Measurements from ENCODE around the gene IP6K2. TPM values are rescaled to one million over a fixed set of nuclear protein-coding genes. Genes with fewer than 3 reads are reported as not detected.
"Not testable (repeated sequence)": the region's sequence is repeated elsewhere in the genome, so short reads cannot be mapped to it uniquely, and the experiment has no call there.

IP6K2 gene
- total RNA-seq, 1 donor from 2014 or later, result 104 TPM

DNA sequence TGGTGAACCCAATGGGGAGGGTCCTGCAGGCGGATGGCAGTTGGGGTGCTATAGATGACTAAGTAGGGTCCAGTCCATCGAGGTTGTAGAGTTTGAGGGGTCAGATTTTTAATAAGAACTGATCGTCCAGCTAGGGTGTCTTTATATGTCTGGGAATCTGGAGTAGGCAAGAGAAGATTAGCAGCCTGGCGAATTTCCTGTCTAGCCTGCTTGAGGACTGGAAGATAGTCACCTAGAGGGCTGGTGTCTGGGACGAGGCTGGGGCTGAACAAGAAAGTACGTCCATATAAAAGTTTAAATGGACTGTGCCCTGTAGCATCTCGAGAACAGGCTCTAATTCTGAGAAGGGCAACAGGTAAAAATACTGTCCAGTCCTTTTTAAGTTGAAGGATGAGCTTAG is 6.7 kb upstream of the IP6K2 start:
- no peak for DNase-seq (ENCODE audit: extremely low spot score, unreplicated experiment)
- Mint-ChIP-seq H3K36me3 (ENCODE audit: unreplicated experiment) (no peaks in the 10 kb centered on the region), H3K4me3 (ENCODE audit: unreplicated experiment) (no peak overlapping the region), H3K4me1 (ENCODE audit: unreplicated experiment) (peaks cover 3% of the 10 kb centered on the region), H3K27me3 (ENCODE audit: unreplicated experiment) (peaks cover 16% of the 10 kb centered on the region), H3K9me3 (ENCODE audit: unreplicated experiment) (no peaks in the 10 kb centered on the region), H3K27ac (ENCODE audit: unreplicated experiment) (no peak overlapping the region)
- TF ChIP-seq, protein P1, sequence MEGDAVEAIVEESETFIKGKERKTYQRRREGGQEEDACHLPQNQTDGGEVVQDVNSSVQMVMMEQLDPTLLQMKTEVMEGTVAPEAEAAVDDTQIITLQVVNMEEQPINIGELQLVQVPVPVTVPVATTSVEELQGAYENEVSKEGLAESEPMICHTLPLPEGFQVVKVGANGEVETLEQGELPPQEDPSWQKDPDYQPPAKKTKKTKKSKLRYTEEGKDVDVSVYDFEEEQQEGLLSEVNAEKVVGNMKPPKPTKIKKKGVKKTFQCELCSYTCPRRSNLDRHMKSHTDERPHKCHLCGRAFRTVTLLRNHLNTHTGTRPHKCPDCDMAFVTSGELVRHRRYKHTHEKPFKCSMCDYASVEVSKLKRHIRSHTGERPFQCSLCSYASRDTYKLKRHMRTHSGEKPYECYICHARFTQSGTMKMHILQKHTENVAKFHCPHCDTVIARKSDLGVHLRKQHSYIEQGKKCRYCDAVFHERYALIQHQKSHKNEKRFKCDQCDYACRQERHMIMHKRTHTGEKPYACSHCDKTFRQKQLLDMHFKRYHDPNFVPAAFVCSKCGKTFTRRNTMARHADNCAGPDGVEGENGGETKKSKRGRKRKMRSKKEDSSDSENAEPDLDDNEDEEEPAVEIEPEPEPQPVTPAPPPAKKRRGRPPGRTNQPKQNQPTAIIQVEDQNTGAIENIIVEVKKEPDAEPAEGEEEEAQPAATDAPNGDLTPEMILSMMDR (IDR thresholded peaks at IDR 0.05), result no peak

DNA sequence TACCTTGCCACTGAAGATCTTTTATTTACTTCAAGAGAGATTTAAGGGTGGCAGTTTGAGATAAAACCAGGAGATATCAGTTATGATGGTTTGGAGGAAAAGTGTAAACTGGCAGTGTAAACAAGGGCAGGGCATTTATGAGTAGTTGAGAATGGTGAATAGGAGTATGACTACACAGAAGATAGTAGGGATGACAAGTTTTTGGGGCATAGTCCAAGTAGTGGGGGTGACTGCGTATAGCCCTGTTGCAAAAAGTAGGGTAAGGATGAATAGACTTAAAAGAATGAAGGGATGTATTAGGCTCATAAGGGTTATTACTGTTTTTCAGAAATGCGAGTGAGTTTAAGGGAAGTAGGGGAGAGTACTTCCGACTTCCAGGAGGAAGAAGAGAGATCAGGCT is 6.3 kb upstream of the IP6K2 start:
- not testable (repeated sequence) for H3K27ac Mint-ChIP-seq (ENCODE audit: unreplicated experiment); H3K36me3 Mint-ChIP-seq (ENCODE audit: unreplicated experiment); H3K4me1 Mint-ChIP-seq (ENCODE audit: unreplicated experiment); H3K4me3 Mint-ChIP-seq (ENCODE audit: unreplicated experiment); DNase-seq (ENCODE audit: extremely low spot score, unreplicated experiment); H3K9me3 Mint-ChIP-seq (ENCODE audit: unreplicated experiment)
- H3K27me3 Mint-ChIP-seq (ENCODE audit: unreplicated experiment), result peaks cover 16% of the 10 kb centered on the region

DNA sequence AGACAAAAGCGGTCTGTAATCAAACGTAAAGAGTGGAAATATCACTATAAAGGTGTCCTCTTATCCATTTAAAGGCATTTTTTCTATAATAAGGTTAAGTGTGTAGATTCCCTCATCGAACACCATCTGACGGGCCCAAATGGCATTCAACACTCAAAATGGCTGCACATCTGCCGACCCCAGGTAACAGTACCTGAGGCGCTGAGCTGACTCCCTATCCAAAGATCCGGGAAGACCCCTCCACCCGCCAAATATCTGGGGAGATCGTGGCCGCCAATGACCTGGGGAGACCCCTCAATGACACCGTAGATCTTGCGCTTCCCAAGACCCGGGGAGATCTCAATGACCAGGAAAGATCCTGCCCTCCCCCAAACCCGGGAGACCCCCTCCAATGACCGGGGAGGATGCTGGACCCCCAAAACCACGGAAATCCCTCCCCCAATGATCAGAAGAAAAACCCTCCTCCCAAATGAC is 476 bp downstream of the IP6K2 start:
- no peaks in the 10 kb centered on the region for H3K9me3 Mint-ChIP-seq (ENCODE audit: unreplicated experiment)
- TF ChIP-seq, protein P1 (IDR thresholded peaks at IDR 0.05), result no peak
- peaks cover 37% of the 10 kb centered on the region for H3K4me1 Mint-ChIP-seq (ENCODE audit: unreplicated experiment)
- DNase-seq (ENCODE audit: extremely low spot score, unreplicated experiment), result no peak
- H3K27me3 Mint-ChIP-seq (ENCODE audit: unreplicated experiment), result peaks cover 7% of the 10 kb centered on the region
- peak overlapping the region; percentile 96 for H3K4me3 Mint-ChIP-seq (ENCODE audit: unreplicated experiment)
- peak overlapping the region; percentile 97 for H3K27ac Mint-ChIP-seq (ENCODE audit: unreplicated experiment)
- peaks cover 15% of the 10 kb centered on the region for H3K36me3 Mint-ChIP-seq (ENCODE audit: unreplicated experiment)

DNA sequence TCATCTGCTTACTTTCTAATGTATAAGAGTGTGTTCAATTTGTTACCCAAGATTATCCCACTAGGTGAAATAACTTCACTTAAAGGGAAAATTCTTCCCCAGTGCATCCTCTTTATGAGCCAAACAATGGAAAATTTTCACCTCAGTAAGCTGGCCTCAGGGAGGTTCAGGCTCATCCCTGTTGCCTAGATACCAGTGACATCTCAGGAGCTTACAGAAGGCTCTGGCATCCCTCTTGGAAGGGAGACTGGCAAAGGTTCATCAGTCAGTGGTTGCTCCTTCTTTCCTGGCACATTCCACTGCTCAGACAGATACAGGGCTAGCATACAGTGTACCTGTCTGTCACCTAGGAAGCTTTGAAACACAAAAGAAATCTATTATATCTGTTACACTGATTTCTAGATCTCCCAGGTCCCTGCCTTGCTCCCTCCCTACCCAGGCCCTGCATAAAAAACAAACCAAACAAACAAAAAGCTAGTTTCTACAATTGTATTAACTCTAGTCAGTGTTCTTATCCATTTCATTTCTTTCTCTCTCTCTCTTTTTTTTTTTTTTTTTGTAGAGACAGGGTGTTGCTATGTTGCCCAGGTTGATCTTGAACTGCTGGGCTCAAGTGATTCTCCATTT is 1.7 kb downstream of the IP6K2 start:
- H3K4me1 Mint-ChIP-seq (ENCODE audit: unreplicated experiment), result peaks cover 41% of the 10 kb centered on the region

DNA sequence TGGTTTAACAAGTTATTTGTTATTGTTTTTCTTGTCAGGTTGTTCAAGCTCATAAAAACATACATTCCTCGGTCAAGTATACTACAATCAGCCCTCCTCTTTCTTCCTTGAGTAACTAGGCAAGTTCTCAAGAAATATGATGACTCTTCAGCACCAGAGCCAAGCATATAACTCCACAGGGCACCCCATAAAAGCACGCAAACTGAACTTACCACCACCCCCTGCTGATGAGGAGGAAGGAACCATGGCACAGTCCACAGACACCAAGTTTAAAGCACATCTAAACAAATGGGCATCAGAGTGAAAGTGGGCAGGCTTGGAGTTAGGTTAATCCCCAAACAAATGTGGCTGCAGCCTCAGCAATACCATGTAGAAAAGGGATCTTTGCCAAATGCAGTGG is 5.3 kb downstream of the IP6K2 start:
- H3K27ac Mint-ChIP-seq (ENCODE audit: unreplicated experiment), result peak overlapping the region; percentile 50
- peaks cover 23% of the 10 kb centered on the region for H3K36me3 Mint-ChIP-seq (ENCODE audit: unreplicated experiment)
- TF ChIP-seq, protein P1 (IDR thresholded peaks at IDR 0.05), result no peak
- H3K9me3 Mint-ChIP-seq (ENCODE audit: unreplicated experiment), result no peaks in the 10 kb centered on the region
- peaks cover 55% of the 10 kb centered on the region for H3K4me1 Mint-ChIP-seq (ENCODE audit: unreplicated experiment)
- no peaks in the 10 kb centered on the region for H3K27me3 Mint-ChIP-seq (ENCODE audit: unreplicated experiment)
- DNase-seq (ENCODE audit: extremely low spot score, unreplicated experiment), result no peak
- H3K4me3 Mint-ChIP-seq (ENCODE audit: unreplicated experiment), result no peak overlapping the region

More for the DNA sequence above, 1.7 kb downstream of the IP6K2 start:
- no peaks in the 10 kb centered on the region for H3K9me3 Mint-ChIP-seq (ENCODE audit: unreplicated experiment)
- TF ChIP-seq, protein P1 (IDR thresholded peaks at IDR 0.05), result no peak
- H3K27me3 Mint-ChIP-seq (ENCODE audit: unreplicated experiment), result peaks cover 4% of the 10 kb centered on the region
- peak overlapping the region; percentile 96 for H3K4me3 Mint-ChIP-seq (ENCODE audit: unreplicated experiment)
- no peak for DNase-seq (ENCODE audit: extremely low spot score, unreplicated experiment)
- H3K36me3 Mint-ChIP-seq (ENCODE audit: unreplicated experiment), result peaks cover 20% of the 10 kb centered on the region
- H3K27ac Mint-ChIP-seq (ENCODE audit: unreplicated experiment), result peak overlapping the region; percentile 97

All from osteocyte (in vitro differentiated cells).